ENCODE measurements around the gene GABPB1.

The GABPB1 gene

DNA sequence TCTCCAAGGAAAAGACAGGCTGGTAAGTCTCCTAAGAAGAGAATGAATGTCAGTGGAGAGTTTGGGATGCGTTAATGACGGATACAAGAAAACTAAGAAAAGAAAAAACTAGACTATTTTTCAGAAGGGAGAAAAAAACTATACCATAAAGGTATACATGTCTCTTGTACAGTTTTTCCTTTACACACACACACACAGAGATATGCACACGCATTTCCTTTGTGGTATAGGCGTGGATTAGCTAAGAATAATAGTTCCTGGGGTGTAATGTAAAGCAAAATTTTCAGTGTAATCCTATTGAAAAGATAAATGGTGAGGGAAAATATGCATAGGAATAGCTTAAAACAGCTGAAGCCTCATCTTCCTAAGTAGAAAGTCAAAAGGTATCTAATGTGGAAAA lies 36.3 kb downstream of the GABPB1 start:
- Histone ChIP-seq H3K27me3 (ENCODE audit: control insufficient read depth, insufficient read depth, low read length, poor library complexity, severe bottlenecking) (no peaks in the 10 kb centered on the region), H3K4me3 (ENCODE audit: insufficient read depth, low read depth, low read length) (no peak overlapping the region), H3K36me3 (ENCODE audit: control insufficient read depth, insufficient read depth, low read length) (no peaks in the 10 kb centered on the region), H3K9me3 (ENCODE audit: control insufficient read depth, low read length) (no peaks in the 10 kb centered on the region), H3K27ac (ENCODE audit: insufficient read depth, low read depth, low read length, poor library complexity, severe bottlenecking) (no peak overlapping the region), H3K4me1 (ENCODE audit: control insufficient read depth, insufficient read depth, low read length) (no peaks in the 10 kb centered on the region)
- 95 to 99% methylated on average over 3 to 4 of the region's 4 CpGs for WGBS, 2 experiments

- WGBS, 2 experiments: 87 to 93% methylated on average over 2 to 3 of the region's 4 CpGs
- Histone ChIP-seq H3K27ac (ENCODE audit: insufficient read depth, low read depth, low read length, poor library complexity, severe bottlenecking) (no peak overlapping the region), H3K9me3 (ENCODE audit: control insufficient read depth, low read length) (no peaks in the 10 kb centered on the region), H3K27me3 (ENCODE audit: control insufficient read depth, insufficient read depth, low read length, poor library complexity, severe bottlenecking) (no peaks in the 10 kb centered on the region), H3K4me3 (ENCODE audit: insufficient read depth, low read depth, low read length) (no peak overlapping the region), H3K36me3 (ENCODE audit: control insufficient read depth, insufficient read depth, low read length) (no peaks in the 10 kb centered on the region), H3K4me1 (ENCODE audit: control insufficient read depth, insufficient read depth, low read length) (no peaks in the 10 kb centered on the region)
These were observed 39.0 kb downstream of the GABPB1 start for GRCh38 chr15:50315814-50316630.

- no peaks in the 10 kb centered on the region for H3K27me3 ChIP-seq (ENCODE audit: control insufficient read depth, insufficient read depth, low read length, poor library complexity, severe bottlenecking)
- no peaks in the 10 kb centered on the region for H3K9me3 ChIP-seq (ENCODE audit: control insufficient read depth, low read length)
- WGBS, 2 experiments: 94% methylated on average over 2 of the region's 2 CpGs; no CpG with 5 or more reads in 1 of the 2 experiments
- peaks cover 5% of the 10 kb centered on the region for H3K36me3 ChIP-seq (ENCODE audit: control insufficient read depth, insufficient read depth, low read length)
- H3K27ac ChIP-seq (ENCODE audit: insufficient read depth, low read depth, low read length, poor library complexity, severe bottlenecking): no peak overlapping the region
- H3K4me3 ChIP-seq (ENCODE audit: insufficient read depth, low read depth, low read length): no peak overlapping the region
- no peaks in the 10 kb centered on the region for H3K4me1 ChIP-seq (ENCODE audit: control insufficient read depth, insufficient read depth, low read length)
These were observed 42.4 kb downstream of the GABPB1 start for GRCh38 chr15:50312636-50313035.

- no peak overlapping the region for H3K4me3 ChIP-seq (ENCODE audit: insufficient read depth, low read depth, low read length)
- H3K9me3 ChIP-seq (ENCODE audit: control insufficient read depth, low read length): no peaks in the 10 kb centered on the region
- H3K27ac ChIP-seq (ENCODE audit: insufficient read depth, low read depth, low read length, poor library complexity, severe bottlenecking): no peak overlapping the region
- H3K27me3 ChIP-seq (ENCODE audit: control insufficient read depth, insufficient read depth, low read length, poor library complexity, severe bottlenecking): no peaks in the 10 kb centered on the region
- H3K36me3 ChIP-seq (ENCODE audit: control insufficient read depth, insufficient read depth, low read length): peaks cover 5% of the 10 kb centered on the region
- no peaks in the 10 kb centered on the region for H3K4me1 ChIP-seq (ENCODE audit: control insufficient read depth, insufficient read depth, low read length)
These were observed 47.2 kb downstream of the GABPB1 start for GRCh38 chr15:50307799-50308198.

GRCh38 chr15:50304836-50305235 lies 50.2 kb downstream of the GABPB1 start:
- no peaks in the 10 kb centered on the region for H3K4me1 ChIP-seq (ENCODE audit: control insufficient read depth, insufficient read depth, low read length)
- H3K36me3 ChIP-seq (ENCODE audit: control insufficient read depth, insufficient read depth, low read length): peaks cover 17% of the 10 kb centered on the region
- H3K4me3 ChIP-seq (ENCODE audit: insufficient read depth, low read depth, low read length): no peak overlapping the region
- H3K9me3 ChIP-seq (ENCODE audit: control insufficient read depth, low read length): no peaks in the 10 kb centered on the region
- H3K27ac ChIP-seq (ENCODE audit: insufficient read depth, low read depth, low read length, poor library complexity, severe bottlenecking): no peak overlapping the region
- WGBS, 2 experiments: 92 to 100% methylated on average over 1 of the region's 1 CpG
- H3K27me3 ChIP-seq (ENCODE audit: control insufficient read depth, insufficient read depth, low read length, poor library complexity, severe bottlenecking): no peaks in the 10 kb centered on the region

DNA sequence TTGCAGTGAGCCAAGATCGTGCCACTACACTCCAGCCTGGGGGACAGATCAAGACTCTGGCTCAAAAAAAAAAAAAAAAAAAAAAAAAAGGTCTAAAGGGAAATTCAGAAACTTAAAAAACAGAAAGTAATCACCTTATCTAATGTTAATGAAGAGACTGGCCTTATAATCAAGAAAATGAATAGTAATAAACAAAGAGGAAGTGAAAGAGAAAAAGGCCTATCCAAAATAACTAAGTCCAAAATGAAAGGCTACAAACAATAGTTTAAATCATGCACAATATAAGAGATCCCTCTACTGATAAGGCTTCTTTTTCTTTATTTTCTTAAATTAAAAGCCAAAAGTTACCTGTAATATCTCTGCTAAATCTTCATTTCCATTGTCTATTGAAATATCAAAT lies 52.4 kb downstream of the GABPB1 start:
- H3K27ac ChIP-seq (ENCODE audit: insufficient read depth, low read depth, low read length, poor library complexity, severe bottlenecking): no peak overlapping the region
- no peaks in the 10 kb centered on the region for H3K27me3 ChIP-seq (ENCODE audit: control insufficient read depth, insufficient read depth, low read length, poor library complexity, severe bottlenecking)
- peaks cover 12% of the 10 kb centered on the region for H3K36me3 ChIP-seq (ENCODE audit: control insufficient read depth, insufficient read depth, low read length)
- WGBS, 2 experiments: 100% methylated on average over 1 of the region's 1 CpG
- no peak overlapping the region for H3K4me3 ChIP-seq (ENCODE audit: insufficient read depth, low read depth, low read length)
- H3K9me3 ChIP-seq (ENCODE audit: control insufficient read depth, low read length): no peaks in the 10 kb centered on the region
- no peaks in the 10 kb centered on the region for H3K4me1 ChIP-seq (ENCODE audit: control insufficient read depth, insufficient read depth, low read length)

- 97% methylated on average over 1 to 2 of the region's 2 CpGs for WGBS, 2 experiments
- H3K36me3 ChIP-seq (ENCODE audit: control insufficient read depth, insufficient read depth, low read length): peaks cover 12% of the 10 kb centered on the region
- no peaks in the 10 kb centered on the region for H3K9me3 ChIP-seq (ENCODE audit: control insufficient read depth, low read length)
- no peak overlapping the region for H3K27ac ChIP-seq (ENCODE audit: insufficient read depth, low read depth, low read length, poor library complexity, severe bottlenecking)
- H3K4me3 ChIP-seq (ENCODE audit: insufficient read depth, low read depth, low read length): no peak overlapping the region
- H3K4me1 ChIP-seq (ENCODE audit: control insufficient read depth, insufficient read depth, low read length): no peaks in the 10 kb centered on the region
- H3K27me3 ChIP-seq (ENCODE audit: control insufficient read depth, insufficient read depth, low read length, poor library complexity, severe bottlenecking): no peaks in the 10 kb centered on the region
These were observed 56.7 kb downstream of the GABPB1 start for GRCh38 chr15:50298340-50298739.

GRCh38 chr15:50295966-50296365 lies 59.0 kb downstream of the GABPB1 start:
- no peaks in the 10 kb centered on the region for H3K4me1 ChIP-seq (ENCODE audit: control insufficient read depth, insufficient read depth, low read length)
- no peaks in the 10 kb centered on the region for H3K9me3 ChIP-seq (ENCODE audit: control insufficient read depth, low read length)
- H3K27ac ChIP-seq (ENCODE audit: insufficient read depth, low read depth, low read length, poor library complexity, severe bottlenecking): no peak overlapping the region
- H3K4me3 ChIP-seq (ENCODE audit: insufficient read depth, low read depth, low read length): no peak overlapping the region
- whole genome bisulfite sequencing, 2 experiments: 96 to 100% methylated on average over 1 of the region's 1 CpG
- H3K36me3 ChIP-seq (ENCODE audit: control insufficient read depth, insufficient read depth, low read length): peaks cover 5% of the 10 kb centered on the region
- no peaks in the 10 kb centered on the region for H3K27me3 ChIP-seq (ENCODE audit: control insufficient read depth, insufficient read depth, low read length, poor library complexity, severe bottlenecking)

DNA sequence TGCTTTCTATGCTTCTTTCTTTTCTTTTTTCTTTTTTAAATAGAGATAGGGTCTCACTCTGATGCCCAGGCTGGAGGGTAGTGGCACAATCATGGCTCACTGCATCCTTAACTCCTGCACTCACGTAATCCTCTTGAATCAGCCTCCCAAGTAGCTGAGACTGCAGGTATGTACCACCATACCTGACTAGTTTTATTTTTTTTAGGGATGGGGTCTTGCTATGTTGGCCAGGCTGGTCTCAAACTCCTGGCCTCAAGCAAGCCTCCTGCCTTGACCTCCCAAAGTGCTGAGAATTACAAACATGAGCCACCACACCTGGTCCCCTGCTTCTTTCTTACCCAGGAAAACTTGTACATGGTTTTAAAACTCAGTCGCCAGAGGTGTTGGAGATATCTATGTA lies 65.2 kb downstream of the GABPB1 start:
- no peaks in the 10 kb centered on the region for H3K36me3 ChIP-seq (ENCODE audit: control insufficient read depth, insufficient read depth, low read length)
- 92 to 96% methylated on average over 1 to 2 of the region's 2 CpGs for WGBS, 2 experiments
- no peaks in the 10 kb centered on the region for H3K4me1 ChIP-seq (ENCODE audit: control insufficient read depth, insufficient read depth, low read length)
- no peaks in the 10 kb centered on the region for H3K27me3 ChIP-seq (ENCODE audit: control insufficient read depth, insufficient read depth, low read length, poor library complexity, severe bottlenecking)
- H3K4me3 ChIP-seq (ENCODE audit: insufficient read depth, low read depth, low read length): no peak overlapping the region
- no peak overlapping the region for H3K27ac ChIP-seq (ENCODE audit: insufficient read depth, low read depth, low read length, poor library complexity, severe bottlenecking)
- H3K9me3 ChIP-seq (ENCODE audit: control insufficient read depth, low read length): no peaks in the 10 kb centered on the region

GRCh38 chr15:50287324-50288116 lies 67.5 kb downstream of the GABPB1 start:
- no peaks in the 10 kb centered on the region for H3K27me3 ChIP-seq (ENCODE audit: control insufficient read depth, insufficient read depth, low read length, poor library complexity, severe bottlenecking)
- H3K4me1 ChIP-seq (ENCODE audit: control insufficient read depth, insufficient read depth, low read length): no peaks in the 10 kb centered on the region
- no peaks in the 10 kb centered on the region for H3K36me3 ChIP-seq (ENCODE audit: control insufficient read depth, insufficient read depth, low read length)
- no peaks in the 10 kb centered on the region for H3K9me3 ChIP-seq (ENCODE audit: control insufficient read depth, low read length)
- H3K4me3 ChIP-seq (ENCODE audit: insufficient read depth, low read depth, low read length): no peak overlapping the region
- WGBS, 2 experiments: 93% methylated on average over 5 to 6 of the region's 6 CpGs
- H3K27ac ChIP-seq (ENCODE audit: insufficient read depth, low read depth, low read length, poor library complexity, severe bottlenecking): no peak overlapping the region
